HepG2 (cell line): ENCODE data around the gene CLPX.

ENCODE experiments used
- HNRNPLL ChIP-seq: fragments of 200-400 bp; formaldehyde crosslinking; IDR thresholded peaks from 2 replicates; pipeline ENCODE4 v1.6.1; 2017; ENCODE audit warnings: mild to moderate bottlenecking, low read depth, low read length; ENCODE audit not compliant: poor library complexity, severe bottlenecking
- NCOA2 ChIP-seq: sonication (generic); formaldehyde crosslinking; IDR thresholded peaks from 2 replicates; pipeline ENCODE4 v1.8.0; 2022; ENCODE audit warnings: inconsistent platforms
- RNF2 ChIP-seq: fragments of 450-650 bp; conservative IDR thresholded peaks from 2 replicates; pipeline ENCODE4 v1.6.1; 2016; ENCODE audit warnings: low read depth
- ZNF121 ChIP-seq: sonication (generic); formaldehyde crosslinking; IDR thresholded peaks from 2 replicates; pipeline ENCODE4 v1.5.0; 2020; ENCODE audit warnings: mild to moderate bottlenecking, missing genetic modification reagents

DNA sequence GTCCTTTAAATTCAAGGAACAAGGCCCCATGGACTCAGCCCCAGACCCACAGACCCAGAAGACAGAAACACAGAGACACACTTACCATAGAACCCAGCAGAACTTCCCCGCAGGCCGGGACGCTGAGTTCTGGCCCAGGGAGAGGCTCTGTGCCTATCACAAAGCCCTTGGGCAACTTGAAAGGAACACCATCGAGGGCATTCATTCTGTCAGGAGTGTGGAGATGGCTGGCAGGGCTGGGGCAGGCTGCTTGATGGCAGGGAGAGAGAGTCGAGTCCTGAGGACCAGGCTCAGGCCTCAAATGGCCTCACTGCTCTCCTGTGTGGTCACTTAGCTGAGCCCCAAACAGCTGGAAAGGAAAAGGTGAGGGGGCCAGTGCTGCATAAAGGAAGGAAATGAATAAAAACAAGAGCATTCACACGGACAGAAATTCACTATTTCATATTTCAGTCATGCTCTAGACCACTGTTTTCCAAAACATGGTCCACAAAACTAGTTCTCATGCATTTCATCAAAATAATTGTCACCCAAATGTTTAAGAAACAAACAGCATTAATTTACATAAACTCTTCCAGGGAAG is 79.0 kb downstream of the CLPX start:
- TF ChIP-seq NCOA2 (CRISPR knock-in tag) (no peak), RNF2 (no peak), ZNF121 (CRISPR knock-in tag) (no peak), HNRNPLL (no peak)
